GM12801 (cell line): ENCODE data around the gene TLE6.

ENCODE experiments used
- CTCF ChIP-seq: IDR thresholded peaks from one replicate; pipeline ENCODE4 v1.5.1; 2011; ENCODE audit warnings: control low read depth; ENCODE audit not compliant: insufficient read length; ENCODE audit errors: extremely low read depth

The TLE6 gene

GRCh38 chr19:3017923-3018322, 40.6 kb downstream of the TLE6 start:
- no peak for TF ChIP-seq CTCF

GRCh38 chr19:3019211-3019854, 42.0 kb downstream of the TLE6 start:
- TF ChIP-seq CTCF = no peak

GRCh38 chr19:3020321-3020960, 43.1 kb downstream of the TLE6 start:
- no peak for TF ChIP-seq CTCF

- TF ChIP-seq CTCF = no peak
These were observed 47.1 kb downstream of the TLE6 start for GRCh38 chr19:3024509-3024869.

- TF ChIP-seq CTCF = no peak
These were observed 47.6 kb downstream of the TLE6 start for GRCh38 chr19:3024870-3025548.

- TF ChIP-seq CTCF = no peak
These were observed 48.2 kb downstream of the TLE6 start for GRCh38 chr19:3025549-3025886.

- TF ChIP-seq CTCF = no peak
These were observed 49.4 kb downstream of the TLE6 start for GRCh38 chr19:3026768-3027167.
